GM12878 (cell line): Measurements from ENCODE around the gene TRIM56. TPM values are rescaled to one million over a fixed set of nuclear protein-coding genes. Genes with fewer than 3 reads are reported as not detected.

Source experiments
- ATAC-seq: fragments of 200-7000 bp; cut with Tn5 transposase; 3 replicates; pipeline ENCODE4 v1.9.1; 2020; ENCODE audit warnings: mild to moderate bottlenecking, moderate library complexity
- BruUV-seq: library from RNA; stranded (reverse); fragments of 400-500 nt; replicated peaks from 2 replicates; lab custom pipeline; 2021; lab: Mats Ljungman, UMichigan
- CTCF ChIA-PET: fragments of 300-600 bp; sonication (Branson Sonifier 250); formaldehyde crosslinking; extraction: SDS; loops from one replicate; lab custom pipeline; 2021; ENCODE audit warnings: inconsistent platforms; lab: Yijun Ruan, JAX
- POLR2A ChIA-PET: fragments of 350-600 bp; formaldehyde crosslinking; extraction: SDS; loops from one replicate; lab custom pipeline; 2021; ENCODE audit warnings: inconsistent platforms; lab: Charles Lee
- RAD21 ChIA-PET: fragments of 300-600 bp; sonication (Branson Sonifier 250); formaldehyde crosslinking; loops from one replicate; lab custom pipeline; 2023; ENCODE audit warnings: antibody characterized with exemption; ENCODE audit not compliant: unreplicated experiment; lab: Charles Lee
- SMC1A ChIA-PET: fragments of 300-600 bp; sonication (Branson Sonifier 250); formaldehyde crosslinking; loops from one replicate; lab custom pipeline; 2023; ENCODE audit not compliant: unreplicated experiment, uncharacterized antibody; lab: Charles Lee
- DNase-seq: peaks from one replicate; pipeline ENCODE4 v3.0.0-alpha.2; 2011; ENCODE audit warnings: low read depth, low spot score
- FAIRE-seq: peaks from 3 replicates; lab custom pipeline; 2011; peaks lifted over from hg19 to GRCh38; lab: Jason Lieb, UNC
- H2AFZ ChIP-seq: 2 replicates; pipeline ENCODE4 v1.6.0; 2011; ENCODE audit warnings: low read depth, low read length, control low read depth; ENCODE audit not compliant: control insufficient read depth
- H3K27ac ChIP-seq: 2 replicates; pipeline ENCODE4 v1.5.1; 2011; ENCODE audit warnings: control low read depth; ENCODE audit not compliant: control insufficient read depth, insufficient read depth
- H3K27me3 ChIP-seq, 2 experiments: replicated peaks in 1 of 2; 2 replicates each; pipeline versions ENCODE4 v1.6.0 to v1.6.1; 2011; ENCODE audit warnings: low read length in 1 of 2; ENCODE audit not compliant: control insufficient read depth in 2 of 2, insufficient read depth in 2 of 2
- H3K36me3 ChIP-seq, 2 experiments: 2 replicates each; pipeline ENCODE4 v1.5.1; 2011; ENCODE audit warnings: low read length in 1 of 2; ENCODE audit not compliant: control insufficient read depth in 2 of 2, insufficient read depth in 2 of 2
- H3K4me1 ChIP-seq: 2 replicates; pipeline ENCODE4 v1.6.1; 2011; ENCODE audit warnings: mild to moderate bottlenecking, low read length, moderate library complexity, mixed read lengths; ENCODE audit not compliant: control insufficient read depth, insufficient read depth
- H3K4me2 ChIP-seq: 2 replicates; pipeline ENCODE4 v1.6.0; 2011; ENCODE audit warnings: control low read depth; ENCODE audit not compliant: control insufficient read depth, insufficient read depth
- H3K4me3 ChIP-seq: fragments of 200-600 bp; sonication (generic); 2 replicates; pipeline ENCODE4 v1.5.1; 2016
- H3K79me2 ChIP-seq: 2 replicates; pipeline ENCODE4 v1.6.0; 2011; ENCODE audit warnings: low read length; ENCODE audit not compliant: control insufficient read depth, insufficient read depth
- H3K9ac ChIP-seq: 2 replicates; pipeline ENCODE4 v1.8.0; 2011; ENCODE audit warnings: low read length, control low read depth, mixed read lengths; ENCODE audit not compliant: control insufficient read depth, insufficient read depth
- H3K9me3 ChIP-seq: replicated peaks from 3 replicates; pipeline ENCODE4 v1.5.1; 2011; ENCODE audit warnings: mild to moderate bottlenecking, low read length; ENCODE audit not compliant: control insufficient read depth, insufficient read depth
- H4K20me1 ChIP-seq: 2 replicates; pipeline ENCODE4 v1.6.0; 2011; ENCODE audit not compliant: control insufficient read depth, insufficient read depth
- CHD1 ChIP-seq: IDR thresholded peaks from 2 replicates; pipeline ENCODE4 v1.6.1; 2012; ENCODE audit warnings: low read depth, low read length, improper control_type of control experiment
- ETV6 ChIP-seq, 2 experiments: fragments of 450-650 bp in 1 of 2; IDR thresholded peaks in 1 of 2; conservative IDR thresholded peaks in 1 of 2; 2 replicates each; pipeline ENCODE4 v1.6.1; 2014; ENCODE audit warnings: antibody characterized with exemption in 1 of 2, borderline replicate concordance in 1 of 2, low read depth in 1 of 2, mild to moderate bottlenecking in 1 of 2, moderate library complexity in 1 of 2
- FOXK2 ChIP-seq: fragments of 450-650 bp; IDR thresholded peaks from 2 replicates; pipeline ENCODE4 v1.6.1; 2017; ENCODE audit warnings: mild to moderate bottlenecking, moderate library complexity
- HDGF ChIP-seq: fragments of 450-650 bp; IDR thresholded peaks from 2 replicates; pipeline ENCODE4 v1.6.1; 2016; ENCODE audit warnings: antibody characterized with exemption
- IRF4 ChIP-seq: IDR thresholded peaks from 2 replicates; pipeline ENCODE4 v1.6.1; 2011; ENCODE audit warnings: low read depth, low read length
- LARP7 ChIP-seq: fragments of 450-650 bp; IDR thresholded peaks from 2 replicates; pipeline ENCODE4 v1.6.1; 2017; ENCODE audit warnings: mild to moderate bottlenecking
- NFXL1 ChIP-seq: fragments of 450-650 bp; IDR thresholded peaks from 2 replicates; pipeline ENCODE4 v1.6.1; 2017; ENCODE audit warnings: antibody characterized with exemption, mild to moderate bottlenecking, borderline replicate concordance
- NR2F1 ChIP-seq: fragments of 450-650 bp; conservative IDR thresholded peaks from 2 replicates; pipeline ENCODE4 v1.6.1; 2017; ENCODE audit warnings: mild to moderate bottlenecking
- WRNIP1 ChIP-seq: IDR thresholded peaks from 2 replicates; pipeline ENCODE4 v1.6.1; 2011; ENCODE audit warnings: low read depth, low read length, improper control_type of control experiment, borderline replicate concordance
- WGBS: methylation state at CpG from one replicate; pipeline ENCODE4 v1.1.6; 2016; ENCODE audit warnings: low lambda C conversion rate; ENCODE audit not compliant: insufficient replicate concordance, insufficient coverage; ENCODE audit errors: missing lambda C conversion rate; 5-methylcytosine and 5-hydroxymethylcytosine counted together
- in situ Hi-C: fragments of 300-500 bp; cut with MboI; formaldehyde crosslinking; loops from 9 replicates; pipeline ENCODE4 v1.14.3; 2018; ENCODE audit warnings: mixed read lengths
- intact Hi-C: fragments of 100-400 bp; cut with micrococcal nuclease; formaldehyde crosslinking; loops from one replicate; pipeline ENCODE4 v1.14.2; 2022; ENCODE audit not compliant: unreplicated experiment
- polyA plus RNA-seq, 11 experiments: library from polyadenylated mRNA; depleted of rRNA in 4 of 11; unstranded in 6 of 11; stranded (reverse) in 5 of 11; fragments of >200 nt; fragmentation: Nextera tagmentation in 4 of 11; fragmentation: Illumina TruSeq in 1 of 11; extraction: Ambion mirVana in 4 of 11; extraction: Trizol in 1 of 11; gene quantifications; 1 replicate in 1 of 11; 2 replicates in 10 of 11; pipeline versions ENCODE4 v1.2.1 to v1.2.3, GENCODE V29; 2011 to 2016; ENCODE audit warnings: inconsistent platforms in 2 of 11, missing spikeins in 2 of 11, low read depth in 1 of 11
- total RNA-seq, 4 experiments: library from RNA; depleted of rRNA in 3 of 4; stranded (reverse); fragments of >200 nt in 3 of 4; fragmentation: Illumina TruSeq in 1 of 4; extraction: Trizol in 1 of 4; gene quantifications; 2 replicates each; pipeline versions ENCODE4 v1.2.1 to v1.2.3, GENCODE V29; 2013 to 2021
- TF ChIP-seq, protein P1 (sequence below): fragments of 150-350 bp; IDR thresholded peaks from 2 replicates; pipeline ENCODE4 v1.6.1; 2016; ENCODE audit warnings: low read depth, low read length

The TRIM56 gene
- total and polyA plus RNA-seq, 10 of the 15 experiments (the other 5 are each of a cell fraction or from before 2014, with no cell fraction given), result 3.2 to 37.5 (median 11.8) TPM

DNA sequence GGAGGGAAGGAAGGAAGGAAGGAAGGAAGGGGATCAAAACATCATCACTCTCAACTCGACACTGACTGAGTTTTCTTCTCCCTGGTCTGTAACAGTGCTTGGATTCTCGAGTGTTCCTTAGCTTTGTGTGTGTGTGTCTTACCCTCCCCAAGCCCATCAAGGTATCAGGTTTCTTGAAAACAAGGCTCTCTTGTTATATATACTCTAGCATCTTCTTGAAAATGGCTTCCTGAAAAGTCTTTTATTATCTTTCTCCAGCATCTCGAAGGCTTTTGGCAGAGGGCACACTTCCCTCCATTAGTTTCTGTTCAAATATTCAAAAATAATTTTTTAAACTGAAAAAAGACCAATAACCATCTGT is 55.0 kb downstream of the TRIM56 start:
- FAIRE-seq (no peak), ATAC-seq (no peak), DNase-seq (no peak)
- SMC1A ChIA-PET, result interaction anchor here (0.7 to 6.6 kb wide), 8 partner anchors 16 to 81 kb away, joined by 3 to 71 read pairs (median 3); partner anchors contain the start of gene VGF
- BruUV-seq, result no TSS peak
- POLR2A ChIA-PET, result interaction anchor here (0.5 to 1.5 kb wide), 4 partner anchors 32 to 251 kb away, joined by 3 to 5 read pairs (median 4); partner anchors contain the start of gene UFSP1
- H3K9me3 ChIP-seq, result no peaks in the 10 kb centered on the region
- CTCF ChIA-PET, result interaction anchor here (1.0 to 12.4 kb wide), 11 partner anchors 15 to 251 kb away, joined by 3 to 248 read pairs (median 13); partner anchors contain the start of genes AP1S1, PLOD3, UFSP1 and ZNHIT1
- no peaks in the 10 kb centered on the region for H3K79me2 ChIP-seq
- no peak for TF ChIP-seq CHD1
- TF ChIP-seq ETV6 (conservative IDR thresholded peaks at IDR 0.05 in 1 of 2, IDR thresholded peaks at IDR 0.05 in 1 of 2; ENCODE audit: borderline replicate concordance in 1 of 2, low read depth in 1 of 2), result no peak
- no peak for TF ChIP-seq IRF4
- TF ChIP-seq NR2F1, result no peak
- no peak for TF ChIP-seq WRNIP1
- no peak for TF ChIP-seq LARP7
- TF ChIP-seq, protein P1, sequence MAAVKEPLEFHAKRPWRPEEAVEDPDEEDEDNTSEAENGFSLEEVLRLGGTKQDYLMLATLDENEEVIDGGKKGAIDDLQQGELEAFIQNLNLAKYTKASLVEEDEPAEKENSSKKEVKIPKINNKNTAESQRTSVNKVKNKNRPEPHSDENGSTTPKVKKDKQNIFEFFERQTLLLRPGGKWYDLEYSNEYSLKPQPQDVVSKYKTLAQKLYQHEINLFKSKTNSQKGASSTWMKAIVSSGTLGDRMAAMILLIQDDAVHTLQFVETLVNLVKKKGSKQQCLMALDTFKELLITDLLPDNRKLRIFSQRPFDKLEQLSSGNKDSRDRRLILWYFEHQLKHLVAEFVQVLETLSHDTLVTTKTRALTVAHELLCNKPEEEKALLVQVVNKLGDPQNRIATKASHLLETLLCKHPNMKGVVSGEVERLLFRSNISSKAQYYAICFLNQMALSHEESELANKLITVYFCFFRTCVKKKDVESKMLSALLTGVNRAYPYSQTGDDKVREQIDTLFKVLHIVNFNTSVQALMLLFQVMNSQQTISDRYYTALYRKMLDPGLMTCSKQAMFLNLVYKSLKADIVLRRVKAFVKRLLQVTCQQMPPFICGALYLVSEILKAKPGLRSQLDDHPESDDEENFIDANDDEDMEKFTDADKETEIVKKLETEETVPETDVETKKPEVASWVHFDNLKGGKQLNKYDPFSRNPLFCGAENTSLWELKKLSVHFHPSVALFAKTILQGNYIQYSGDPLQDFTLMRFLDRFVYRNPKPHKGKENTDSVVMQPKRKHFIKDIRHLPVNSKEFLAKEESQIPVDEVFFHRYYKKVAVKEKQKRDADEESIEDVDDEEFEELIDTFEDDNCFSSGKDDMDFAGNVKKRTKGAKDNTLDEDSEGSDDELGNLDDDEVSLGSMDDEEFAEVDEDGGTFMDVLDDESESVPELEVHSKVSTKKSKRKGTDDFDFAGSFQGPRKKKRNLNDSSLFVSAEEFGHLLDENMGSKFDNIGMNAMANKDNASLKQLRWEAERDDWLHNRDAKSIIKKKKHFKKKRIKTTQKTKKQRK, result no peak
- TF ChIP-seq NFXL1, result no peak
- TF ChIP-seq HDGF, result no peak
- no peak for TF ChIP-seq FOXK2
- in situ Hi-C loops (no loop called here), intact Hi-C loops (no loop called here)
- H4K20me1 ChIP-seq, result no peaks in the 10 kb centered on the region
- no peaks in the 10 kb centered on the region for H3K36me3 ChIP-seq
- H3K4me2 ChIP-seq, result no peak overlapping the region
- RAD21 ChIA-PET, result interaction anchor here (1.3 to 5.4 kb wide), 5 partner anchors 17 to 251 kb away, joined by 4 to 134 read pairs (median 7); partner anchors contain the start of genes TRIM56 and UFSP1
- no peaks in the 10 kb centered on the region; a peak in 2 of 4 replicates for H3K27me3 ChIP-seq
- H3K27ac ChIP-seq, result no peak overlapping the region
- H3K9ac ChIP-seq, result no peak overlapping the region
- no peak overlapping the region for H3K4me3 ChIP-seq
- no peak overlapping the region for H2AFZ ChIP-seq
- 3% methylated on average over 3 of the region's 3 CpGs for WGBS
- H3K4me1 ChIP-seq, result peaks cover 3% of the 10 kb centered on the region; the same call in 1 of the 2 replicates
